Nephron progenitor cell (in vitro differentiated cells): ENCODE data around the gene TIMP2.

Experiments
- DNase-seq: peaks from one replicate; pipeline ENCODE4 v3.0.0; 2021
- H3K27ac Mint-ChIP-seq: 2 replicates; pipeline ENCODE4 v1.8.0; 2021; ENCODE audit warnings: mild to moderate bottlenecking, moderate library complexity, mixed read lengths
- H3K27me3 Mint-ChIP-seq: 2 replicates; pipeline ENCODE4 v1.8.0; 2021; ENCODE audit warnings: mild to moderate bottlenecking, low read depth, mixed read lengths; ENCODE audit not compliant: poor library complexity
- H3K36me3 Mint-ChIP-seq: 2 replicates; pipeline ENCODE4 v1.8.0; 2021; ENCODE audit warnings: low read depth, mixed read lengths
- H3K4me1 Mint-ChIP-seq: 2 replicates; pipeline ENCODE4 v1.8.0; 2021; ENCODE audit warnings: mixed read lengths
- H3K4me3 Mint-ChIP-seq: 2 replicates; pipeline ENCODE4 v1.8.0; 2021; ENCODE audit warnings: mild to moderate bottlenecking, moderate library complexity, mixed read lengths
- H3K9me3 Mint-ChIP-seq: 2 replicates; pipeline ENCODE4 v1.8.0; 2021; ENCODE audit warnings: mild to moderate bottlenecking, moderate library complexity, mixed read lengths
- TF ChIP-seq, protein P1 (sequence below): fragments of 200-600 bp; sonication (generic); IDR thresholded peaks from 2 replicates; pipeline ENCODE4 v1.5.0; 2021; ENCODE audit warnings: antibody characterized with exemption

The TIMP2 gene

DNA sequence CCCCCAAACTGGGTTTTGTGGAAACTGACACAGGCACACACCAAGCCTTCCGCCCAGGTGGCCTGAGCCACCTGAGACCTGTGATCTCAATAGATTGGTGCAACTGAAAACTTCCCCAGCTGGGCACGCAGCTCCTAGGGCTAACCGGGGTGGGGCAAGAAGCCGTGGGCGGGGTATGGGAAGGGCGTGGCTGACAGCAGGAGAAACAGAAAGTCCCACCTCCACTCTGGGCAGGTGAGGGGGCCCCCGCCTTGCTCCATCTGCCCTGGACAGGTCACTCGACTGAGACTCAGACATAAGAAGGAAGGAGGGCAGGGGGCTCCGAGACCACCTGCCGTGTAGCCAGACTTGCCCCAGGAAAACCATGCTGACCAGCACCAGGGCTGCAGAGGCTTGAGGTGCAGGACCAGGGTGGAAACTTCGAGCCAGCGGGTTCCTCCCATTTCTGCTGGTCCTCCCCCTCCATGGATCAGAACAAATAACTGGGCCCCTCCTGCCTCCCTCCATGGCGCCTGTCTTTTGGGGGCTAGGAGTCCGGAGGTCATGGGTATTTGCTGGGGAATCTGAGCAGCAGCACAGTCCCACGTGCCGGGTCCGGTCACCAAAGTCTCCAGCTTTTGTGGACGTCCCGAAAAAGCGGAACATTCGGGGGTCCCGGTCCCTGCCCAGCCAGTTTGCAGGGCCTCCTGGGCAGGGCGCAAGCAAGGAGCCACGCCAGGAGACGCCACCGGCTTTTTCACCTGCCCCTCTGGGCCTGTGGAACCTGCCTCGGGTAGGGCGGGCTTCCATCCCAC is 1.3 kb downstream of the TIMP2 start:
- Mint-ChIP-seq H3K36me3 (no peaks in the 10 kb centered on the region), H3K9me3 (no peaks in the 10 kb centered on the region), H3K4me3 (peak overlapping the region; percentile 83), H3K27me3 (peaks cover 16% of the 10 kb centered on the region), H3K4me1 (peaks cover 76% of the 10 kb centered on the region), H3K27ac (no peak overlapping the region)
- TF ChIP-seq, protein P1, sequence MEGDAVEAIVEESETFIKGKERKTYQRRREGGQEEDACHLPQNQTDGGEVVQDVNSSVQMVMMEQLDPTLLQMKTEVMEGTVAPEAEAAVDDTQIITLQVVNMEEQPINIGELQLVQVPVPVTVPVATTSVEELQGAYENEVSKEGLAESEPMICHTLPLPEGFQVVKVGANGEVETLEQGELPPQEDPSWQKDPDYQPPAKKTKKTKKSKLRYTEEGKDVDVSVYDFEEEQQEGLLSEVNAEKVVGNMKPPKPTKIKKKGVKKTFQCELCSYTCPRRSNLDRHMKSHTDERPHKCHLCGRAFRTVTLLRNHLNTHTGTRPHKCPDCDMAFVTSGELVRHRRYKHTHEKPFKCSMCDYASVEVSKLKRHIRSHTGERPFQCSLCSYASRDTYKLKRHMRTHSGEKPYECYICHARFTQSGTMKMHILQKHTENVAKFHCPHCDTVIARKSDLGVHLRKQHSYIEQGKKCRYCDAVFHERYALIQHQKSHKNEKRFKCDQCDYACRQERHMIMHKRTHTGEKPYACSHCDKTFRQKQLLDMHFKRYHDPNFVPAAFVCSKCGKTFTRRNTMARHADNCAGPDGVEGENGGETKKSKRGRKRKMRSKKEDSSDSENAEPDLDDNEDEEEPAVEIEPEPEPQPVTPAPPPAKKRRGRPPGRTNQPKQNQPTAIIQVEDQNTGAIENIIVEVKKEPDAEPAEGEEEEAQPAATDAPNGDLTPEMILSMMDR: no peak
- DNase-seq: no peak

- no peaks in the 10 kb centered on the region for H3K36me3 Mint-ChIP-seq
- TF ChIP-seq, protein P1: no peak
- peaks cover 74% of the 10 kb centered on the region for H3K4me1 Mint-ChIP-seq
- no peaks in the 10 kb centered on the region for H3K9me3 Mint-ChIP-seq
- peaks cover 11% of the 10 kb centered on the region for H3K27me3 Mint-ChIP-seq
- no peak for DNase-seq
- H3K27ac Mint-ChIP-seq: no peak overlapping the region
- peak overlapping the region; percentile 83 for H3K4me3 Mint-ChIP-seq
Observed at GRCh38 chr17:78922816-78923498, 2.2 kb downstream of the TIMP2 start.

DNA sequence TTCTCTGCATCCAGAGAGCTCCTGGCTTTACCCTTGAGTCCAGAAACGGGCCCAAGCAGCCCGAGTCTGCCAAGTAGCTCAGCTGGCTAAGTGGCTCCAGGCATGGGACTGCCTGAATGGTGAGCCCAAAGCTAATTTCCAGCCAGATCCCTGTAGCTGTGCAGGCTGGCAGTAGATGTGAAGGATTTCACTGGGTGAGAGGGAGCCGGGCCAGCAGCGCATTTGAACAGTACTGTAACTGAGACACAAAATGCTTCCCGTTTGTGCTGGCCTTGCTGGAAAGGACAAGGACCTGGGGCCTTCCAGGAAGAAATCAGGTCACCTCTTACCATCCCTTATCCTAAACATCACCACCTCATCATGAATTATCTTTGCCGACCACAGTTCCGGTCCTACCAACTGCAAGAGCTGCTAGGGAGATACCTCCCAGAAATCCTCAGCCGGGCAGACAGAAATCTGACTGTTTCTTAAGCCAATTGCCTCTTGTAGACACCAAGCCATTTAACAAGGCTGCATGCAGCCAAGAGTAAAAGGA is 3.7 kb downstream of the TIMP2 start:
- Mint-ChIP-seq H3K27ac (no peak overlapping the region), H3K36me3 (no peaks in the 10 kb centered on the region), H3K4me3 (no peak overlapping the region), H3K4me1 (peaks cover 75% of the 10 kb centered on the region), H3K27me3 (peaks cover 6% of the 10 kb centered on the region), H3K9me3 (no peaks in the 10 kb centered on the region)
- TF ChIP-seq, protein P1: no peak
- DNase-seq: no peak

GRCh38 chr17:78920528-78920927 is 4.7 kb downstream of the TIMP2 start:
- Mint-ChIP-seq H3K4me3 (no peak overlapping the region), H3K9me3 (no peaks in the 10 kb centered on the region), H3K4me1 (peaks cover 79% of the 10 kb centered on the region), H3K36me3 (peaks cover 5% of the 10 kb centered on the region), H3K27ac (peak overlapping the region; percentile 35), H3K27me3 (no peaks in the 10 kb centered on the region)
- no peak for DNase-seq
- TF ChIP-seq, protein P1: no peak

DNA sequence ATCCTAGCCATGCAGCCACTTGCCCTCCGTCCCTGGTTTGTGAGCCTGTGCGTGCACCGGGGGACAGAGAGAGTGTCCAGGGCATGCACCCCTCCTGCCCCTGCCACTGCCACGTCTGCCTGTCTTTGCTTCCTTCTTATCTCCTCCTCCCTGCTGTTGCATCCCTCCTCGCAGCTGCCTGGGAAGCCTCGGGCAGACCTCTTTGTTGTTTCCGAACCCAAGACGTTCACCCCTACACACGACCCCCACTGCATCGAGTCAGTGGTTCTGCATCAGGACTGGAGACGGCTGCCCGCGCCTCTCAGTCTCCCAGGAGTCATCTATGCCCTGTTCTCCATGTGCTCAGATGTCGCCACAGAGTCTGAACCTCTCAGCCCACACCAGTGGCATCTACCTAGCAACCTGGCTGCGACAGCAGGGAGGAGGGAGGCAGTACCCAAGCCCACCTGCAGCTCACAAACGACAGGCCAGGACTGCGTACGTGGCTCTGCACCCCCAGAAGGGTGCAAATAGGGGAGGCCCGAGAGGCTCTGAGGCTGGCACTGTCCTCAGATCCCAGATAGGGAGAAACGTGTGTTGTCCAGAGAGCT is 5.2 kb downstream of the TIMP2 start:
- no peak for DNase-seq
- H3K9me3 Mint-ChIP-seq: no peaks in the 10 kb centered on the region
- peaks cover 84% of the 10 kb centered on the region for H3K4me1 Mint-ChIP-seq
- H3K27me3 Mint-ChIP-seq: no peaks in the 10 kb centered on the region
- H3K36me3 Mint-ChIP-seq: peaks cover 5% of the 10 kb centered on the region
- peak overlapping the region; percentile 44 for H3K27ac Mint-ChIP-seq
- peak overlapping the region; percentile 15 for H3K4me3 Mint-ChIP-seq
- TF ChIP-seq, protein P1: no peak
